NCI-H2029 (cell line): ENCODE measurements around the gene FLNA.
A peak's percentile ranks its signal among the peaks of the same experiment; 100 is the strongest.
"Not testable (repeated sequence)": the region's sequence is repeated elsewhere in the genome, so short reads cannot be mapped to it uniquely, and the experiment has no call there.

Source experiments
- DNase-seq: peaks from one replicate; lab custom pipeline; 2025; lab: John Stamatoyannopoulos, UW

Gene FLNA

DNA sequence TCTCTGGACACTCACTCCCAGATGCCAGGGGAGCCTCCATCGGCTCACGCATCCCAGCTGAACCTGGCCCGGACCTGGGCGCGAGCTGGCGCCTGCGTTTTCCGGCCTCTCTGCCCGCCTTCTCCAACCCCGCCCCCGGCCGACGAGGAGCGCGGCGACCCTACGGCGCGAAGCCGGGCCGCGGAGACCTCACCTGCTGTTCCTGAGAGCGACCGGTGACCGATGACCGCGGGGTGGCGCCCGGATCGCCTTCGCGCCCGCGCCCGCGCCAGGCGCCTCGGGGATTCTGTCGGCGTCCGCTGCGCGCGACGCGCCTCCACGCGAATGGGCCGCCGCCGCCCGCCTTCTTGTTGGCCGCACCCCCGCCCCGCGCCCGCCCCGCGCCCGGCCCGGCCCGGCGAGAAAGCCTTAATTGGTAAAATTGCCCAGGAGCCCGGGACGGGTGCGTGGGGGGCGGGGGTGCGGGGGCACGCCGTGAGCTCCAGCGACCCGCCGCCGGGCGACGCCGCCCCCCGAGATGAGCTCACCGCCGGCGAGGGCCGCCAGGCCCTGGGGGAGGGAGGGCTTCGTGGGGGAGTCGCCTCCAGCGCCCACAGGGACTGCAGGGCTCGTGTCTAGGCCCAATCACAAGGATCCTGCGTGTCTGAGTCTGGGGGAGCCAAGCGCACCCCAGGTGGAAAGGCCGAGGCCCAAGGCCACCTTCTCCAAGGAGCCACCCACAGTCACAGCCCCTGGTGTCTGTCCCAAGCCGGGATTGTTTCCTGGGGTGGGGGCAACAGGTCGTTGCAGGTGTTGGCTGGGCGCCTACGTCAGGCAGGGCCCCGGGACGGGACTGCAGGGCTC lies at the start of gene FLNA:
TSS of gene FLNA (minus strand) at position 322 of the 843 bp plus-strand sequence. CDS start 3,389 bp downstream, outside the sequence.
- no peak for DNase-seq

DNA sequence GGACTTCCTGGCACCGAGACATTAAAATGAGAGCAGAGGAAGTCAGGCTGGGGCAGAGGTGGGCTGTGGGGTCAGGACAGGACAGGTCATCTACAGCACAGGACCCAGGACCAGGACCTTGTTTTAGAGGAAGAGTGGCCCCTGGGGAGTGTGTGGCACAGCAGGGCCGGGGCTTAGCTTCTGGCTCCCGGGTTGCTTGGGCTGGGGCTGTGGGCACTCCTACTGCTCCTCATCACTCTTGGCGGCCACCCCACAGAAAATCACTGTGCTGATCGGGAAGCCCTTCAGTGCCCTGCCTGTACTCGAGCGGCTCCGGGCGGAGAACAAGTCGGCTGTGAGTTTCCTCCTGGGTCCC lies 45.9 kb upstream of the FLNA start:
- no peak for DNase-seq

- DNase-seq = peak; percentile 13
These were observed 45.4 kb upstream of the FLNA start for GRCh38 chrX:154419688-154420401.

DNA sequence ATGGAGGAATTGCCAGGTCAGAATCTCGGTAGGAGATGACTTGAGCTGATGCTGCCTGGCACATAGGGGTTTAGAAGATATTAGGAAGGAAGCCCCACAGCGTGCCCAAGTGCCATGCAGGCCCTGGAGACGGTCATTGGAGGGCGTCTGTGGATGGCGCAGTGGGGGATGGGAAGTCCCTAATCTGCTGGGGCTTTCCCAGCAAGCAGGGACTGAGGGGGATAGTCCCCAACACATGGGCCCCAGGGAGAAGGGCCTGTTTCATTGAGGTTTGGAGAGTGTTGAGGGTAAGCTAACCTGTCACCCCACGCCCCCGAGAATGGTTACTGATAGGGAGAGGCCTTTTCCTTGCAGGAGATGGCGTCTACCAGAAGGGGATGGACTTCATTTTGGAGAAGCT lies 44.8 kb upstream of the FLNA start:
- DNase-seq = no peak

DNA sequence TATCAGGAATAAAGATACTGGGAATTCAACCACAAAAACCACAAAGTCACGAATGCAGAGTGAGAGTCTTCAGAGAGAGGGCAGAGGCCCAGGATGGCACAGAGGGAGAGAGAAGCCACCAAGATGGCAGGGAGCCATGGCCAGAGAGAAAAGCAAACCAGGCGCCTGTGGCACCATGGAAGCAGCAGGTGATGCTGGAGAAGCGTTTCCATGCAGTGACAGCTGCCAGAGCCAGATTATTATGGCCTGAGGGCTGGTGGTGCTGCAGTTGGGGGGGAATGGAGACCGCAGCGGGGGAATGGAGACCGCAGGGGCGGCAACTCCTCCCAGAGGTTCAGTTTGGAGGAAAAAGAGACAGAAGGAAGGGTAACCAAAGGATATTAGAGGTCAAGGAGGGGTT lies 42.7 kb upstream of the FLNA start:
- DNase-seq = peak; percentile 40

GRCh38 chrX:154413142-154413541 lies 38.7 kb upstream of the FLNA start:
- no peak for DNase-seq

- no peak for DNase-seq
These were observed 38.0 kb upstream of the FLNA start for GRCh38 chrX:154412468-154412867.

DNA sequence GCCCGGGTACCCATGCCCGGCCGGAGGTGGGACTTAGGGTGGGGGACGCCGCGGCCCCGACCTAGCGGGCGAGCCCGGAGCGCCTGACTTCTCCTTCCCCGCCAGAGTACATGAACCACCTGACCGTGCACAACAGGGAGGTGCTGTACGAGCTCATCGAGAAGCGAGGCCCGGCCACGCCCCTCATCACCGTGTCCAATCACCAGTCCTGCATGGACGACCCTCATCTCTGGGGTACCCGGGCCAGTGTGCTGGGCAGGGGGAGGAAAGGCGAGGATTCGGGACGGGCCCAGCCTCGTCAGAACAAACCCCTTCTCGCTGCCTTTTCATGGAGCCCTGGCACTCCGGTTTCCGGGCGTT lies 37.5 kb upstream of the FLNA start:
- DNase-seq = peak; percentile 13

GRCh38 chrX:154409222-154409871 lies 34.9 kb upstream of the FLNA start, which contains the start of gene DNASE1L1:
Gene DNASE1L1, minus strand, starts transcription at chrX:154409254. Its CDS starts 3,686 bp downstream, at chrX:154405568.
- no peak for DNase-seq

GRCh38 chrX:154408659-154409221 lies 34.3 kb upstream of the FLNA start:
- no peak for DNase-seq

- no peak for DNase-seq
These were observed 30.3 kb upstream of the FLNA start for GRCh38 chrX:154404625-154405192.

GRCh38 chrX:154403858-154404257 lies 29.4 kb upstream of the FLNA start:
- DNase-seq = no peak

DNA sequence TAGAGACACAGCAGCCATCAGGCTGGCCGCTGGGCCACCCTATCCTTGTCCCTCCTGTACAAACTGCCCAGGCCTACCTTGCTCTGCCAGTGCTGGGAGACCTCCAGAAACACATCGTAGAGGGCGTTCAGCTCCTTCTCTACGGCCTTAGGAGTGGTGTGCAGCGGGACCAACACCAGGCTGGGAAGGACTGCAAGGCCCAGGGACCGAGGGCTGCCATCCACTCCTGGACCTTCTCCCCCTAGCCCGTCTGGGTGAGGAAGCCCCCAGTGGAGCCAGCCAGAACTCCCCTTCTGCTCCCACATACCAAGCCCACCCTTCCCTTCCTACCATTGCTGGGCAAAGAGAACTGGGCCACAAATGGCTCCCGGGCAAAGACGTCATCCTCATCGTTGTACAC lies 28.8 kb upstream of the FLNA start:
- no peak for DNase-seq

- no peak for DNase-seq
These were observed 28.2 kb upstream of the FLNA start for GRCh38 chrX:154402622-154403127.

- peak; percentile 45 for DNase-seq
These were observed 27.6 kb upstream of the FLNA start for GRCh38 chrX:154401918-154402621.

DNA sequence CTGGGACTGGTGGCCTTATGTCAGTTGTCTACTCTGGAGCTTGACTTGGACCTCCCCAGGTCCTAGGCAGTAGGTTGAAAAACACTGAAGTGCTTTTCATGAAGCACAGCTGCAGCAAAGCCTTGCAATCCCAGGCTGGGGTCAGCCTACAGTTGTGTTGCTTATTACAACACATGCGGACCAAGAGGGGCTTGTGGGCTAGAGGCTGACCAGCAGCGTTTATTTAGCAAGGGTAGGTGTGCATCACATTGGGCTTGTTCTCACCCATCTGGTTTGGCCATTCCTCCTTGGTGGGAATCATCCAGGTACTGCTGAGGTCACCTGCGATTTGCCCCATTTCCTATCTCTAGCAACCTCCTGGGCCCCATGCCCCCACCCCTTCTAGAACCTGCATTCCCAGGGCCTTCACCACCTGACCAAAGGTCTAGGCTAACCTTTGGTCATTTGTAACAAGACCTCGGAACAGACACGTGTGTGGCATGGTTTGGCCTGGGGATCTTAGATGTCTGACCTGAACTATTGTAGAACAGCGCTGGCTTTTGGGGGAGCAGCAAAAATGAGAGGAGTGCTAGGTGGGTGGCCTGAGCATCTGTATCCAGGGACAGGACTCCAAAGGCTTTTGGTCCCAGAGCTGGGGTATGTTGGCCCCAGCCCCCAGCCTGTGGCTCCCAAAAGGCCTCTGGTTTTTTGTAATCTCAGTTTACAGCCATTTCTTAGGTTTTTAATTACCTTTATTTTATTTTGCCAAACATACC lies 26.8 kb upstream of the FLNA start:
- no peak for DNase-seq

GRCh38 chrX:154400369-154400817 lies 26.0 kb upstream of the FLNA start:
- DNase-seq = not testable (repeated sequence)

DNA sequence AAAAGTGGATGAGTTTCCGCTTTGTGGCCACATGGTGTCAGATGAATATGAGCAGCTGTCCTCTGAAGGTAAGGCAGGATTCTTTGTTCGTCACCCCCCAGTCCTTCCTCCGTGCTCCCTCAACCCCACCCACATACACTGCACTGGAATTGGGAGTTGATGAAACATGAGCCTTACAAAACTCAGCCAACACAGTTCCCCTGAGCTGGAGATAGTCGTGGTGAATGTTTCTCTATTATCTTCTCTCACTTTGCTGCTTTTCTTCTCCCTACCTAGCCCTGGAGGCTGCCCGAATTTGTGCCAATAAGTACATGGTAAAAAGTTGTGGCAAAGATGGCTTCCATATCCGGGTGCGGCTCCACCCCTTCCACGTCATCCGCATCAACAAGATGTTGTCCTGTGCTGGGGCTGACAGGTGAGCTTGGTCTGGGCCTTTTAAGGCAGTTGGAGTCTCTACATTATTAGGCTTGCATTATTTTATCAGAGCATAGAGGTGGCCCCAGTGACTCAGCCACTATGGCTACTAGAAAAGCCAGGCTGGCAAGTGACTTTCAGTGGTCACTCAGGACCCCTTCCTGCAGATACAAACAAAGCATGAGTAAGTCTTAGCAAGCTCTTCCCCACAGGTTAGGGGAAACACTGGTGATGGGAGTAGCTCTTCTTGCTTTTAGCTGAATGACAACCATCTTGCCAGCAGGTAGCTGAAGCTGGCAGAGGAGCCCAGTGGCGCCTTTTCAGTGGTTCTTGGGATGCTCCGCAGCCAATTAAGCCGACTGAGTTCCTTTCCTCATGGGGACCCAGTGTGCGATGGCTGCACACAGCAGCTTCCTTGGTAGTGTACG lies 25.3 kb upstream of the FLNA start:
- no peak for DNase-seq
